Right lobe of liver (tissue), 6 donors: Measurements from ENCODE around the gene LPCAT2. TPM values are rescaled to one million over a fixed set of nuclear protein-coding genes. Genes with fewer than 3 reads are reported as not detected.

Experiments
- ATAC-seq, 4 donors: fragments of 200-7000 bp; cut with Tn5 transposase; one replicate each; pipeline ENCODE4 v1.9.1; 2020; ENCODE audit warnings: mild to moderate bottlenecking in 4 of 4, moderate library complexity in 4 of 4
- DNase-seq, 3 donors: peaks; one replicate each; pipeline ENCODE4 v3.0.0-alpha.2; 2020
- H3K27ac ChIP-seq, 3 donors: fragments of 200-600 bp; one replicate each; pipeline ENCODE4 v1.8.0; 2022
- H3K27me3 ChIP-seq, 2 donors: fragments of 200-600 bp; one replicate each; pipeline ENCODE4 v1.8.0; 2022
- H3K36me3 ChIP-seq, 4 donors: fragments of 200-600 bp; sonication (generic) in 1 of 4; one replicate each; pipeline versions ENCODE4 v1.5.1 to v1.8.0; 2017 to 2022; ENCODE audit warnings: control low read depth in 1 of 4
- H3K4me1 ChIP-seq, 4 donors: fragments of 200-600 bp; sonication (generic) in 1 of 4; one replicate each; pipeline versions ENCODE4 v1.5.1 to v1.8.0; 2017 to 2022; ENCODE audit warnings: control low read depth in 1 of 4
- H3K4me3 ChIP-seq, 3 donors: fragments of 200-600 bp; one replicate each; pipeline ENCODE4 v1.8.0; 2022
- H3K9me3 ChIP-seq, 4 donors: fragments of 200-600 bp; sonication (generic) in 1 of 4; one replicate each; pipeline versions ENCODE4 v1.5.1 to v1.8.0; 2017 to 2022; ENCODE audit warnings: control low read depth in 1 of 4
- POLR2A ChIP-seq: fragments of 450-650 bp; IDR thresholded peaks from one replicate; pipeline ENCODE4 v1.6.1; 2017; ENCODE audit warnings: antibody characterized with exemption, mild to moderate bottlenecking
- WGBS: methylation state at CpG from one replicate; pipeline ENCODE4 v1.1.6; 2018; ENCODE audit warnings: low coverage, low lambda C conversion rate; ENCODE audit not compliant: insufficient coverage; ENCODE audit errors: missing lambda C conversion rate; 5-methylcytosine and 5-hydroxymethylcytosine counted together
- intact Hi-C, 2 donors: fragments of 100-400 bp; cut with DNase I; formaldehyde crosslinking; loops; one replicate each; pipeline versions ENCODE4 v1.11.2 to v1.14.1; 2022
- total RNA-seq, 6 experiments: library from RNA; depleted of rRNA in 2 of 6; stranded (reverse); fragments of >200 nt in 2 of 6; fragmentation: NEBNext Ultra II Directional in 3 of 6; extraction: Animal tissue kit (Norgen Biotek cat#: 25700) in 3 of 6; gene quantifications; one replicate each; pipeline versions ENCODE4 v1.1.0 to v1.2.4, GENCODE V29; 2016 to 2023
- TF ChIP-seq, protein P1 (sequence below), 4 donors: fragments of 200-600 bp in 3 of 4; fragments of 450-650 bp in 1 of 4; IDR thresholded peaks; one replicate each; pipeline versions ENCODE4 v1.5.1 to v1.8.0; 2016 to 2022; ENCODE audit warnings: antibody characterized with exemption in 4 of 4, mild to moderate bottlenecking in 2 of 4
- donor health status: DM: no; HTN: yes; CAD: no.
- donor health status: DM: no; HTN: no; CAD: no.
- donor health status: DM: no; HTN: no; CAD: no.
- donor health status: DM: no; HTN: yes; CAD: no.
- donor health status: DM: no; HTN: yes; CAD: no.

Gene LPCAT2
- total RNA-seq, 6 experiments from 2014 or later = 1.8 to 5.1 (median 2.7) TPM

- H3K4me3 ChIP-seq = no peak overlapping the region
- intact Hi-C loops = no loop called here
- no peak overlapping the region for H3K27ac ChIP-seq
- no peaks in the 10 kb centered on the region for H3K36me3 ChIP-seq
- no peaks in the 10 kb centered on the region for H3K27me3 ChIP-seq
- H3K9me3 ChIP-seq = no peaks in the 10 kb centered on the region
- DNase-seq (no peak), ATAC-seq (no peak)
- TF ChIP-seq, protein P1, sequence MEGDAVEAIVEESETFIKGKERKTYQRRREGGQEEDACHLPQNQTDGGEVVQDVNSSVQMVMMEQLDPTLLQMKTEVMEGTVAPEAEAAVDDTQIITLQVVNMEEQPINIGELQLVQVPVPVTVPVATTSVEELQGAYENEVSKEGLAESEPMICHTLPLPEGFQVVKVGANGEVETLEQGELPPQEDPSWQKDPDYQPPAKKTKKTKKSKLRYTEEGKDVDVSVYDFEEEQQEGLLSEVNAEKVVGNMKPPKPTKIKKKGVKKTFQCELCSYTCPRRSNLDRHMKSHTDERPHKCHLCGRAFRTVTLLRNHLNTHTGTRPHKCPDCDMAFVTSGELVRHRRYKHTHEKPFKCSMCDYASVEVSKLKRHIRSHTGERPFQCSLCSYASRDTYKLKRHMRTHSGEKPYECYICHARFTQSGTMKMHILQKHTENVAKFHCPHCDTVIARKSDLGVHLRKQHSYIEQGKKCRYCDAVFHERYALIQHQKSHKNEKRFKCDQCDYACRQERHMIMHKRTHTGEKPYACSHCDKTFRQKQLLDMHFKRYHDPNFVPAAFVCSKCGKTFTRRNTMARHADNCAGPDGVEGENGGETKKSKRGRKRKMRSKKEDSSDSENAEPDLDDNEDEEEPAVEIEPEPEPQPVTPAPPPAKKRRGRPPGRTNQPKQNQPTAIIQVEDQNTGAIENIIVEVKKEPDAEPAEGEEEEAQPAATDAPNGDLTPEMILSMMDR (IDR thresholded peaks at IDR 0.05) = no peak
- TF ChIP-seq POLR2A = no peak
- 74% methylated on average over 5 of the region's 5 CpGs for WGBS
- no peaks in the 10 kb centered on the region for H3K4me1 ChIP-seq
These were observed 4.7 kb downstream of the LPCAT2 start for GRCh38 chr16:55513616-55514015.

DNA sequence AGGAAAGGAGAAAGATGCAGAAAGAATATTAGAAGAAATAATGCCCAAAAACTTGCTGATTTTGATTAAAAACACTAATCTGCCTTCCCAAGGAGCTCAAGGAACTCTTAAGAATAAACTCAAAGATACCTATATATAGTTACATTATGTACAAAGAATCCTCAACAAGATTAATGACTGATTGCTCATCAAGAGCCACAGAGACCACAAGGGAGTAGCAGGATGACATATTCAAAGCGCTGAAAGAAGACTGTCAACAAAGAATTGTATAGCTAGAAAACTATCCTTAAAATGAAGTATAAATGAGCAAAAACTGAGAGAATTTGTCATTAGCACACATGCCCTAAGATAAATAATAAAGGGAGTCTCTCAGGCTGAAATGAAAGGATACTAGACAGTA, 6.2 kb downstream of the LPCAT2 start:
- intact Hi-C loops = no loop called here
- H3K27me3 ChIP-seq = no peaks in the 10 kb centered on the region
- ATAC-seq (no peak), DNase-seq (no peak)
- H3K27ac ChIP-seq = no peak overlapping the region
- TF ChIP-seq, protein P1 (IDR thresholded peaks at IDR 0.05) = no peak
- no peak for TF ChIP-seq POLR2A
- H3K36me3 ChIP-seq = no peaks in the 10 kb centered on the region
- no peak overlapping the region for H3K4me3 ChIP-seq
- no peaks in the 10 kb centered on the region for H3K4me1 ChIP-seq
- 93% methylated on average over 1 of the region's 1 CpG for WGBS
- H3K9me3 ChIP-seq = no peaks in the 10 kb centered on the region

DNA sequence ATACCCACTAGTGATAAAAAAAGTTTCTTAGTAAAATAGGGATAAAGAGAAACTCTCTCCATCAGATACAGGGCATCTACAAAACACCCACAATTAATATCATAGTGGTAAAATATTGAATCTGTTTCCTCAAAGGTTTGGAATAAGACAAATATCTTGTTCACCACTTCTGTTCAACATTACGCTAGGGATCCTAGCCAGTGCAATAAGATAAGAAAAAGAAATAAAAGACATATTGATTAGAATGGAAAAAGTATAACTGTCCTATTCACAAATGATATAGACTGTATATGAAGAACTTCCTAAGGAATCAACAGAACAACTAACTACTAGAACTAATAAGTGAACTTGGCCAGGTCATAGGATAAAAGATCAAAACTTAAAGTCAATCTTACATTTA, 12.9 kb downstream of the LPCAT2 start:
- no peak overlapping the region for H3K27ac ChIP-seq
- no peaks in the 10 kb centered on the region for H3K4me1 ChIP-seq
- no peak for DNase-seq
- TF ChIP-seq, protein P1 (IDR thresholded peaks at IDR 0.05) = no peak
- no peak for TF ChIP-seq POLR2A
- H3K27me3 ChIP-seq = no peaks in the 10 kb centered on the region
- H3K9me3 ChIP-seq = peaks cover 0 to 3% (median 0%) of the 10 kb centered on the region in 4 donors
- 46% methylated on average over 1 of the region's 1 CpG for WGBS
- no peak for ATAC-seq
- no peaks in the 10 kb centered on the region for H3K36me3 ChIP-seq
- intact Hi-C loops = no loop called here
- no peak overlapping the region for H3K4me3 ChIP-seq

- Histone ChIP-seq H3K27ac (no peak overlapping the region), H3K4me1 (no peaks in the 10 kb centered on the region), H3K4me3 (no peak overlapping the region), H3K9me3 (peaks cover 0 to 3% (median 0%) of the 10 kb centered on the region in 4 donors), H3K27me3 (no peaks in the 10 kb centered on the region), H3K36me3 (no peaks in the 10 kb centered on the region)
- ATAC-seq (no peak), DNase-seq (no peak)
- TF ChIP-seq POLR2A = no peak
- TF ChIP-seq, protein P1 (IDR thresholded peaks at IDR 0.05) = no peak
- intact Hi-C loops = no loop called here
- 51% methylated on average over 2 of the region's 2 CpGs for WGBS
These were observed 17.6 kb downstream of the LPCAT2 start for GRCh38 chr16:55526441-55526840.

GRCh38 chr16:55527885-55528284, 19.0 kb downstream of the LPCAT2 start:
- no peaks in the 10 kb centered on the region for H3K27me3 ChIP-seq
- no peak for ATAC-seq
- no peak overlapping the region for H3K27ac ChIP-seq
- no peak for DNase-seq
- no peaks in the 10 kb centered on the region for H3K4me1 ChIP-seq
- no peaks in the 10 kb centered on the region for H3K9me3 ChIP-seq
- TF ChIP-seq, protein P1 (IDR thresholded peaks at IDR 0.05) = no peak
- no peak for TF ChIP-seq POLR2A
- no peaks in the 10 kb centered on the region for H3K36me3 ChIP-seq
- H3K4me3 ChIP-seq = no peak overlapping the region
- intact Hi-C loops = no loop called here
